ENCODE measurements around the gene SPINK8.

DNA sequence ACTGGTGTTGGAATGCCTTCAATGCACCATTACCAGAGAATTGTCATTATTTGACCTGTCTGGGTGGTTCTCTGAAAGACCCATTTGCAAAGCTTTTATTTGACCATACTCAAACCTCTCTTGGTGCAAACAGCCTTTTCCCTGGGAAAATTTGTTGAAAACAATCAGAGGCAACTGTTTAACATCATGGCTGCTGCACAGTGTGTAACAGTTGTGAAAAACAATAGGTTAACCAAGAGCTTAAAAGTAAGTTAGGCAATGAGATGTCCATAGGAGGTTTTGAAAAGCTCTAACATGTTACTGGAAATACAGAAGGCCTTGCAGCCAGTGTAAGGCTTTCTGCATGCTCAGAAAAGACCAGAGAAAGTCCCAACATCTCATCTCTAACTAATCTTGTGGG is 18.9 kb downstream of the SPINK8 start:
- TF ChIP-seq EP300 (IDR thresholded peaks at IDR 0.05) (no peak), CTCF (IDR thresholded peaks at IDR 0.05) (no peak), POLR2A (IDR thresholded peaks at IDR 0.05) (no peak)

Measured in suprapubic skin (tissue), 3 donors.